NCI-H2227 (cell line): ENCODE results near the gene TGFBI.
A peak's percentile ranks its signal among the peaks of the same experiment; 100 is the strongest.

Experiments used
- DNase-seq: peaks from one replicate; lab custom pipeline; 2025; ENCODE audit not compliant: unreplicated experiment; lab: John Stamatoyannopoulos, UW

The TGFBI gene

GRCh38 chr5:136063778-136064465 lies 35.1 kb downstream of the TGFBI start:
- DNase-seq = no peak

- DNase-seq = no peak
Measured at GRCh38 chr5:136064510-136064909, 35.7 kb downstream of the TGFBI start.

GRCh38 chr5:136065588-136065987 lies 36.8 kb downstream of the TGFBI start:
- DNase-seq = no peak

GRCh38 chr5:136066661-136067271 lies 38.0 kb downstream of the TGFBI start:
- DNase-seq = no peak

GRCh38 chr5:136067422-136067821 lies 38.6 kb downstream of the TGFBI start:
- no peak for DNase-seq

GRCh38 chr5:136070486-136071285 lies 41.9 kb downstream of the TGFBI start:
- no peak for DNase-seq

- no peak for DNase-seq
Measured at GRCh38 chr5:136073714-136074529, 45.1 kb downstream of the TGFBI start.

GRCh38 chr5:136075466-136075891 lies 46.7 kb downstream of the TGFBI start:
- DNase-seq = no peak

- peak; percentile 1 for DNase-seq
Measured at GRCh38 chr5:136076067-136076466, 47.3 kb downstream of the TGFBI start.

GRCh38 chr5:136076881-136077445 lies 48.2 kb downstream of the TGFBI start:
- DNase-seq = no peak

- no peak for DNase-seq
Measured at GRCh38 chr5:136079195-136079985, 50.6 kb downstream of the TGFBI start.

- no peak for DNase-seq
Measured at GRCh38 chr5:136080113-136080482, 51.3 kb downstream of the TGFBI start.

- DNase-seq = peak; percentile 6
Measured at GRCh38 chr5:136080483-136081216, 51.9 kb downstream of the TGFBI start.

GRCh38 chr5:136081217-136081591 lies 52.4 kb downstream of the TGFBI start:
- DNase-seq = no peak

GRCh38 chr5:136082390-136083193 lies 53.8 kb downstream of the TGFBI start:
- DNase-seq = peak; percentile 72

- DNase-seq = no peak
Measured at GRCh38 chr5:136084698-136085097, 55.9 kb downstream of the TGFBI start.

GRCh38 chr5:136086783-136087566 lies 58.2 kb downstream of the TGFBI start:
- DNase-seq = no peak
